HG03442 (cell line): Measurements from ENCODE around the gene NR3C1.
"Not testable (repeated sequence)": the region's sequence is repeated elsewhere in the genome, so short reads cannot be mapped to it uniquely, and the experiment has no call there.

ENCODE experiments used
- ATAC-seq: cut with Tn5 transposase; IDR thresholded peaks from one replicate; pipeline ENCODE4 v1.9.1; 2021; ENCODE audit warnings: mild to moderate bottlenecking, moderate library complexity; ENCODE audit not compliant: unreplicated experiment

Gene NR3C1

GRCh38 chr5:143341807-143342570 is 61.5 kb downstream of the NR3C1 start:
- ATAC-seq: no peak

- ATAC-seq: no peak
These were observed 62.4 kb downstream of the NR3C1 start for GRCh38 chr5:143340891-143341685.

GRCh38 chr5:143338658-143339366 is 64.7 kb downstream of the NR3C1 start:
- no peak for ATAC-seq

- no peak for ATAC-seq
These were observed 65.5 kb downstream of the NR3C1 start for GRCh38 chr5:143337946-143338345.

GRCh38 chr5:143336485-143336884 is 67.0 kb downstream of the NR3C1 start:
- no peak for ATAC-seq

- ATAC-seq: no peak
These were observed 68.6 kb downstream of the NR3C1 start for GRCh38 chr5:143334903-143335302.

GRCh38 chr5:143334380-143334779 is 69.1 kb downstream of the NR3C1 start:
- not testable (repeated sequence) for ATAC-seq

- ATAC-seq: no peak
These were observed 71.5 kb downstream of the NR3C1 start for GRCh38 chr5:143331956-143332355.

- ATAC-seq: no peak
These were observed 73.6 kb downstream of the NR3C1 start for GRCh38 chr5:143329843-143330242.

GRCh38 chr5:143328589-143329220 is 74.8 kb downstream of the NR3C1 start:
- no peak for ATAC-seq

- not testable (repeated sequence) for ATAC-seq
These were observed 78.4 kb downstream of the NR3C1 start for GRCh38 chr5:143325086-143325485.

- not testable (repeated sequence) for ATAC-seq
These were observed 80.4 kb downstream of the NR3C1 start for GRCh38 chr5:143322931-143323630.

- no peak for ATAC-seq
These were observed 81.3 kb downstream of the NR3C1 start for GRCh38 chr5:143322176-143322575.

- no peak for ATAC-seq
These were observed 83.9 kb downstream of the NR3C1 start for GRCh38 chr5:143319437-143320227.

GRCh38 chr5:143318833-143319232 is 84.7 kb downstream of the NR3C1 start:
- ATAC-seq: no peak

- ATAC-seq: no peak
These were observed 85.2 kb downstream of the NR3C1 start for GRCh38 chr5:143318270-143318669.

- no peak for ATAC-seq
These were observed 86.4 kb downstream of the NR3C1 start for GRCh38 chr5:143316844-143317631.

- no peak for ATAC-seq
These were observed 87.1 kb downstream of the NR3C1 start for GRCh38 chr5:143316337-143316736.

- ATAC-seq: no peak
These were observed 87.6 kb downstream of the NR3C1 start for GRCh38 chr5:143315929-143316328.
